Endothelial cell of umbilical vein (primary cell): ENCODE results near the gene TIMM10. TPM values are rescaled to one million over a fixed set of nuclear protein-coding genes. Genes with fewer than 3 reads are reported as not detected.

Source experiments
- BruUV-seq: library from RNA; stranded (reverse); fragments of 400-500 nt; replicated peaks from 2 replicates; lab custom pipeline; 2021; lab: Mats Ljungman, UMichigan
- CTCF ChIA-PET: fragments of 300-600, 350-600 bp; sonication (Branson Sonifier 250); formaldehyde crosslinking; loops from one replicate; lab custom pipeline; 2021; ENCODE audit warnings: antibody characterized with exemption, inconsistent platforms; lab: Charles Lee
- POLR2A ChIA-PET: fragments of 300-600, 350-600 bp; sonication (Branson Sonifier 250); formaldehyde crosslinking; loops from one replicate; lab custom pipeline; 2021; ENCODE audit warnings: antibody characterized with exemption, inconsistent platforms; lab: Charles Lee
- DNase-seq: peaks from one replicate; pipeline ENCODE4 v3.0.0-alpha.2; 2011; ENCODE audit warnings: low read depth, low spot score
- FAIRE-seq: peaks from 2 replicates; lab custom pipeline; 2011; peaks lifted over from hg19 to GRCh38; lab: Jason Lieb, UNC
- H2AFZ ChIP-seq: 2 replicates; pipeline ENCODE4 v1.6.0; 2012; ENCODE audit warnings: low read depth, low read length, control low read depth, inconsistent platforms
- H3K27ac ChIP-seq: 2 replicates; pipeline ENCODE4 v1.5.1; 2011; ENCODE audit warnings: low read depth, mild to moderate bottlenecking, control low read depth, low read length, moderate library complexity; ENCODE audit not compliant: insufficient read depth
- H3K27me3 ChIP-seq, 2 experiments: 2 replicates each; pipeline versions ENCODE4 v1.6.0 to v1.6.1; 2011; ENCODE audit warnings: low read length in 2 of 2, mixed read lengths in 1 of 2; ENCODE audit not compliant: control insufficient read depth in 2 of 2, insufficient read depth in 2 of 2
- H3K36me3 ChIP-seq, 2 experiments: 2 replicates in 1 of 2; 3 replicates in 1 of 2; pipeline ENCODE4 v1.5.1; 2011; ENCODE audit warnings: low read length in 2 of 2, mild to moderate bottlenecking in 1 of 2, moderate library complexity in 1 of 2; ENCODE audit not compliant: control insufficient read depth in 2 of 2, insufficient read depth in 2 of 2; ENCODE audit errors: extremely low read depth in 1 of 2
- H3K4me1 ChIP-seq: 3 replicates; pipeline ENCODE4 v1.5.1; 2011; ENCODE audit warnings: mild to moderate bottlenecking, low read length; ENCODE audit not compliant: control insufficient read depth, insufficient read depth; ENCODE audit errors: extremely low read depth
- H3K4me2 ChIP-seq: 2 replicates; pipeline ENCODE4 v1.6.1; 2011; ENCODE audit warnings: low read length, control low read depth, mixed read lengths; ENCODE audit not compliant: insufficient read depth
- H3K4me3 ChIP-seq, 3 experiments: fragments of 200-600 bp in 1 of 3; sonication (generic), shearing (Covaris generic) in 1 of 3; replicated peaks in 1 of 3; 2 replicates each; pipeline ENCODE4 v1.5.1; 2011 to 2016; ENCODE audit warnings: control low read depth in 3 of 3, low read length in 3 of 3, mild to moderate bottlenecking in 2 of 3, inconsistent platforms in 1 of 3, low read depth in 1 of 3, moderate library complexity in 1 of 3; ENCODE audit not compliant: insufficient read depth in 1 of 3
- H3K79me2 ChIP-seq: 2 replicates; pipeline ENCODE4 v1.6.0; 2012; ENCODE audit warnings: low read length, inconsistent platforms; ENCODE audit not compliant: control insufficient read depth, insufficient read depth
- H3K9ac ChIP-seq: replicated peaks from 2 replicates; pipeline ENCODE3; 2011; ENCODE audit warnings: low read length, control low read depth; ENCODE audit not compliant: insufficient read depth; ENCODE audit errors: extremely low read depth
- H3K9me1 ChIP-seq: replicated peaks from 3 replicates; pipeline ENCODE4 v1.6.0; 2011; ENCODE audit warnings: mild to moderate bottlenecking, low read length; ENCODE audit not compliant: control insufficient read depth, insufficient read depth; ENCODE audit errors: extremely low read depth
- H3K9me3 ChIP-seq: replicated peaks from 2 replicates; pipeline ENCODE4 v1.5.1; 2012; ENCODE audit warnings: low read length, inconsistent platforms; ENCODE audit not compliant: control insufficient read depth, insufficient read depth
- H4K20me1 ChIP-seq: replicated peaks from 2 replicates; pipeline ENCODE3; 2011; ENCODE audit warnings: mild to moderate bottlenecking, low read length; ENCODE audit not compliant: control insufficient read depth, insufficient read depth; ENCODE audit errors: extremely low read depth
- CTCF ChIP-seq, 2 donors: IDR thresholded peaks; 1 replicate in 1 of 2; 2 replicates in 1 of 2; pipeline ENCODE4 v1.5.1; 2011; ENCODE audit warnings: low read length in 2 of 2, mild to moderate bottlenecking in 2 of 2, moderate library complexity in 2 of 2, control low read depth in 1 of 2, inconsistent platforms in 1 of 2, low read depth in 1 of 2; ENCODE audit not compliant: insufficient read depth in 1 of 2; ENCODE audit errors: extremely low read depth in 1 of 2
- EZH2 ChIP-seq: IDR thresholded peaks from 2 replicates; pipeline ENCODE4 v1.6.1; 2012; ENCODE audit warnings: borderline replicate concordance, low read depth, mild to moderate bottlenecking, moderate library complexity, low read length, inconsistent platforms; ENCODE audit not compliant: severe bottlenecking
- FOS ChIP-seq: IDR thresholded peaks from 2 replicates; pipeline ENCODE4 v1.6.1; 2011; ENCODE audit warnings: mild to moderate bottlenecking, low read length, moderate library complexity, borderline replicate concordance; ENCODE audit not compliant: insufficient read depth
- GATA2 ChIP-seq: IDR thresholded peaks from 2 replicates; pipeline ENCODE4 v1.7.0; 2011; ENCODE audit warnings: low read depth, mild to moderate bottlenecking, moderate library complexity, mixed read lengths, low read length; ENCODE audit not compliant: insufficient read length, insufficient read depth
- JUN ChIP-seq: IDR thresholded peaks from 2 replicates; pipeline ENCODE4 v1.6.1; 2011; ENCODE audit warnings: borderline replicate concordance, low read depth; ENCODE audit not compliant: insufficient read length, insufficient read depth
- MAX ChIP-seq: IDR thresholded peaks from 2 replicates; pipeline ENCODE4 v1.6.1; 2011; ENCODE audit not compliant: insufficient read depth, insufficient read length
- POLR2A ChIP-seq: IDR thresholded peaks from 2 replicates; pipeline ENCODE4 v1.6.1; 2012; ENCODE audit warnings: low read depth, mild to moderate bottlenecking, control low read depth, low read length
- POLR2AphosphoS5 ChIP-seq: IDR thresholded peaks from 2 replicates; pipeline ENCODE4 v1.6.1; 2012; ENCODE audit warnings: low read depth, mild to moderate bottlenecking, control low read depth, low read length, moderate library complexity; ENCODE audit not compliant: insufficient read depth
- dilution Hi-C: fragments of 300-500 bp; cut with MboI; formaldehyde crosslinking; loops from one replicate; pipeline ENCODE4 v1.15.0; 2019; ENCODE audit warnings: low sequenced_read_pairs; ENCODE audit not compliant: extremely low pct_ligation_motif_present
- intact Hi-C: fragments of 100-400 bp; cut with micrococcal nuclease; formaldehyde crosslinking; loops from one replicate; pipeline ENCODE4 v1.10.0; 2022
- polyA plus RNA-seq, 4 experiments: library from polyadenylated mRNA; depleted of rRNA in 3 of 4; stranded (reverse) in 3 of 4; unstranded in 1 of 4; fragments of >200 nt; gene quantifications; 2 replicates each; pipeline versions ENCODE4 v1.2.1 to v1.2.3, GENCODE V29; 2011 to 2012; ENCODE audit warnings: missing spikeins in 1 of 4
- total RNA-seq: library from RNA; stranded (reverse); gene quantifications from 2 replicates; pipeline ENCODE4 v1.2.3, GENCODE V29; 2021

The TIMM10 gene
- total and polyA plus RNA-seq, 2 donors (not counting 3 experiments of a cell fraction or from before 2014, with no cell fraction given), result 64.2 to 128 TPM

GRCh38 chr11:57496109-57496820, 34.3 kb downstream of the TIMM10 start:
- BruUV-seq, result no TSS peak
- DNase-seq (no peak), FAIRE-seq (no peak)
- H3K79me2 ChIP-seq, result no peaks in the 10 kb centered on the region
- no peak for TF ChIP-seq JUN
- H3K4me3 ChIP-seq, result no peak overlapping the region
- H4K20me1 ChIP-seq, result no peaks in the 10 kb centered on the region
- H2AFZ ChIP-seq, result no peak overlapping the region
- no peak overlapping the region for H3K27ac ChIP-seq
- no peaks in the 10 kb centered on the region for H3K36me3 ChIP-seq
- CTCF ChIA-PET, result interaction anchor here (1.4 to 6.3 kb wide), 4 partner anchors 9 to 32 kb away, joined by 3 to 166 read pairs (median 100); partner anchors contain the start of gene SLC43A1
- H3K9ac ChIP-seq, result no peak overlapping the region
- peaks cover 7% of the 10 kb centered on the region for H3K4me1 ChIP-seq
- H3K4me2 ChIP-seq, result no peak overlapping the region
- dilution Hi-C loops (no loop called here), intact Hi-C loops (no loop called here)
- POLR2A ChIA-PET, result no interaction called here
- no peaks in the 10 kb centered on the region for H3K9me3 ChIP-seq
- H3K9me1 ChIP-seq, result no peaks in the 10 kb centered on the region
- H3K27me3 ChIP-seq, result no peaks in the 10 kb centered on the region

- Histone ChIP-seq H4K20me1 (no peaks in the 10 kb centered on the region), H3K79me2 (no peaks in the 10 kb centered on the region), H3K4me3 (no peak overlapping the region), H3K27me3 (no peaks in the 10 kb centered on the region), H3K27ac (no peak overlapping the region), H3K9ac (no peak overlapping the region), H3K36me3 (no peaks in the 10 kb centered on the region), H3K4me2 (no peak overlapping the region), H2AFZ (no peak overlapping the region), H3K9me3 (no peaks in the 10 kb centered on the region), H3K4me1 (no peaks in the 10 kb centered on the region), H3K9me1 (no peaks in the 10 kb centered on the region)
- CTCF ChIA-PET, result interaction anchor here (0.6 to 8.6 kb wide), 37 partner anchors 12 to 1032 kb away, joined by 3 to 316 read pairs (median 4); partner anchors contain the start of genes CTNND1, P2RX3, RTN4RL2 and SLC43A1
- no TSS peak for BruUV-seq
- peak; percentile 63 for FAIRE-seq
- POLR2A ChIA-PET, result no interaction called here
- intact Hi-C loops, result loop anchor here (1.0 to 5.0 kb wide), 2 partner anchors 33 to 1018 kb away; no protein-coding TSS in a partner anchor
- TF ChIP-seq GATA2 (no peak), FOS (no peak), POLR2AphosphoS5 (no peak), EZH2 (no peak), POLR2A (no peak), CTCF (IDR thresholded peaks at IDR 0.05; ENCODE audit: extremely low read depth in 1 of 2, insufficient read depth in 1 of 2, low read depth in 1 of 2, low read length in 2 of 2) (peak; percentile 85 to 91), MAX (no peak), JUN (no peak)
- peak; percentile 42 for DNase-seq
- dilution Hi-C loops, result no loop called here
Measured at GRCh38 chr11:57493507-57494503, 36.7 kb downstream of the TIMM10 start.
